Breast epithelium (tissue), 4 donors: ENCODE measurements around the gene PMP22. TPM values are rescaled to one million over a fixed set of nuclear protein-coding genes. Genes with fewer than 3 reads are reported as not detected.

ENCODE experiments used
- DNase-seq, 2 donors: peaks; one replicate each; pipeline ENCODE4 v3.0.0-alpha.2; 2019; ENCODE audit warnings: low spot score in 2 of 2
- H3K27ac ChIP-seq, 2 donors: fragments of 200-600 bp; sonication (generic) in 1 of 2; one replicate each; pipeline ENCODE4 v1.5.1; 2016 to 2019; ENCODE audit warnings: mild to moderate bottlenecking in 1 of 2
- H3K27me3 ChIP-seq, 2 donors: fragments of 200-600 bp; sonication (generic) in 1 of 2; one replicate each; pipeline versions ENCODE4 v1.5.1 to v1.6.0; 2017 to 2019; ENCODE audit warnings: control low read depth in 1 of 2, mild to moderate bottlenecking in 1 of 2
- H3K36me3 ChIP-seq: fragments of 200-600 bp; one replicate; pipeline ENCODE4 v1.5.1; 2019
- H3K4me1 ChIP-seq, 2 donors: fragments of 200-600 bp; sonication (generic); one replicate each; pipeline ENCODE4 v1.5.1; 2016 to 2019; ENCODE audit warnings: control low read depth in 1 of 2
- H3K4me3 ChIP-seq, 3 donors: fragments of 200-600 bp; sonication (generic); 1 replicate in 2 of 3; 2 replicates in 1 of 3; pipeline ENCODE4 v1.5.1; 2016 to 2019; ENCODE audit warnings: mild to moderate bottlenecking in 3 of 3, moderate library complexity in 2 of 3
- H3K9me3 ChIP-seq, 2 donors: fragments of 200-600 bp; sonication (generic) in 1 of 2; one replicate each; pipeline ENCODE4 v1.5.1; 2016 to 2019; ENCODE audit warnings: control low read depth in 1 of 2
- CTCF ChIP-seq, 3 donors: fragments of 450-650 bp; IDR thresholded peaks; one replicate each; pipeline ENCODE4 v1.5.1; 2016 to 2017; ENCODE audit warnings: antibody characterized with exemption in 3 of 3, mild to moderate bottlenecking in 3 of 3, moderate library complexity in 3 of 3
- POLR2A ChIP-seq: fragments of 450-650 bp; IDR thresholded peaks from one replicate; pipeline ENCODE4 v1.6.1; 2016; ENCODE audit warnings: antibody characterized with exemption, mild to moderate bottlenecking, moderate library complexity
- POLR2AphosphoS5 ChIP-seq, 3 donors: sonication (generic); formaldehyde crosslinking; IDR thresholded peaks; one replicate each; pipeline ENCODE4 v1.6.1; 2017; ENCODE audit warnings: antibody characterized with exemption in 3 of 3
- intact Hi-C: fragments of 100-400 bp; cut with DNase I; formaldehyde crosslinking; loops from one replicate; pipeline ENCODE4 v1.15.1; 2023; ENCODE audit warnings: low total_unique reads
- total RNA-seq, 3 donors: library from RNA; depleted of rRNA; stranded (reverse); fragments of >200 nt; gene quantifications; one replicate each; pipeline ENCODE4 v1.1.0, GENCODE V29; 2016

The PMP22 gene
- total RNA-seq, 3 donors from 2014 or later = 114 to 478 (median 152) TPM

- Histone ChIP-seq H3K4me1 (no peaks in the 10 kb centered on the region), H3K27me3 (no peaks in the 10 kb centered on the region), H3K4me3 (no peak overlapping the region), H3K36me3 (no peaks in the 10 kb centered on the region), H3K27ac (no peak overlapping the region), H3K9me3 (no peaks in the 10 kb centered on the region)
- DNase-seq = no peak
- TF ChIP-seq POLR2AphosphoS5 (IDR thresholded peaks at IDR 0.05) (peak in 1 of 3 donors; percentile 54), CTCF (IDR thresholded peaks at IDR 0.05) (no peak)
- intact Hi-C loops = no loop called here
Measured at GRCh38 chr17:15307710-15308111, 42.6 kb upstream of the PMP22 start.

- no peak for TF ChIP-seq CTCF (IDR thresholded peaks at IDR 0.05)
- TF ChIP-seq POLR2AphosphoS5 (IDR thresholded peaks at IDR 0.05) = no peak
- no peak for TF ChIP-seq POLR2A
- H3K27ac ChIP-seq = no peak overlapping the region
- no peaks in the 10 kb centered on the region for H3K36me3 ChIP-seq
- no peak overlapping the region for H3K4me3 ChIP-seq
- H3K27me3 ChIP-seq = no peaks in the 10 kb centered on the region
- H3K4me1 ChIP-seq = no peaks in the 10 kb centered on the region
- no peak for DNase-seq
- no peaks in the 10 kb centered on the region for H3K9me3 ChIP-seq
- intact Hi-C loops = no loop called here
Measured at GRCh38 chr17:15303851-15304250, 38.7 kb upstream of the PMP22 start.

GRCh38 chr17:15303268-15303667 is 38.1 kb upstream of the PMP22 start:
- Histone ChIP-seq H3K4me3 (no peak overlapping the region), H3K27ac (no peak overlapping the region), H3K27me3 (no peaks in the 10 kb centered on the region), H3K36me3 (no peaks in the 10 kb centered on the region), H3K4me1 (no peaks in the 10 kb centered on the region), H3K9me3 (no peaks in the 10 kb centered on the region)
- intact Hi-C loops = no loop called here
- DNase-seq = no peak
- no peak for TF ChIP-seq CTCF (IDR thresholded peaks at IDR 0.05)

- Histone ChIP-seq H3K36me3 (no peaks in the 10 kb centered on the region), H3K27ac (no peak overlapping the region), H3K9me3 (no peaks in the 10 kb centered on the region), H3K27me3 (no peaks in the 10 kb centered on the region), H3K4me3 (no peak overlapping the region), H3K4me1 (no peaks in the 10 kb centered on the region)
- TF ChIP-seq POLR2A = no peak
- no peak for TF ChIP-seq POLR2AphosphoS5 (IDR thresholded peaks at IDR 0.05)
- intact Hi-C loops = no loop called here
- DNase-seq = no peak
Measured at GRCh38 chr17:15301845-15302244, 36.7 kb upstream of the PMP22 start.

GRCh38 chr17:15298176-15298575 is 33.0 kb upstream of the PMP22 start:
- Histone ChIP-seq H3K4me1 (no peaks in the 10 kb centered on the region), H3K27me3 (no peaks in the 10 kb centered on the region), H3K27ac (no peak overlapping the region), H3K36me3 (no peaks in the 10 kb centered on the region), H3K4me3 (no peak overlapping the region), H3K9me3 (no peaks in the 10 kb centered on the region)
- no peak for DNase-seq
- intact Hi-C loops = no loop called here
- TF ChIP-seq CTCF (IDR thresholded peaks at IDR 0.05) (no peak), POLR2A (no peak), POLR2AphosphoS5 (IDR thresholded peaks at IDR 0.05) (no peak)

- TF ChIP-seq POLR2AphosphoS5 (IDR thresholded peaks at IDR 0.05) (no peak), POLR2A (no peak), CTCF (IDR thresholded peaks at IDR 0.05) (no peak)
- Histone ChIP-seq H3K27me3 (no peaks in the 10 kb centered on the region), H3K4me1 (no peaks in the 10 kb centered on the region), H3K4me3 (no peak overlapping the region), H3K36me3 (no peaks in the 10 kb centered on the region), H3K9me3 (no peaks in the 10 kb centered on the region), H3K27ac (no peak overlapping the region)
- DNase-seq = no peak
- intact Hi-C loops = no loop called here
Measured at GRCh38 chr17:15293558-15293957, 28.4 kb upstream of the PMP22 start.
